GM20000 (cell line): ENCODE results near the gene TTC12.

Source experiments
- DNase-seq: peaks from one replicate; pipeline ENCODE4 v3.0.0; 2012; ENCODE audit warnings: low spot score
- CTCF ChIP-seq: IDR thresholded peaks from 2 replicates; pipeline ENCODE4 v1.5.1; 2012; ENCODE audit warnings: mild to moderate bottlenecking, control low read depth; ENCODE audit errors: extremely low read depth, missing control alignments

Gene TTC12

GRCh38 chr11:113375402-113375801, 61.0 kb downstream of the TTC12 start:
- TF ChIP-seq CTCF: no peak
- DNase-seq: no peak

DNA sequence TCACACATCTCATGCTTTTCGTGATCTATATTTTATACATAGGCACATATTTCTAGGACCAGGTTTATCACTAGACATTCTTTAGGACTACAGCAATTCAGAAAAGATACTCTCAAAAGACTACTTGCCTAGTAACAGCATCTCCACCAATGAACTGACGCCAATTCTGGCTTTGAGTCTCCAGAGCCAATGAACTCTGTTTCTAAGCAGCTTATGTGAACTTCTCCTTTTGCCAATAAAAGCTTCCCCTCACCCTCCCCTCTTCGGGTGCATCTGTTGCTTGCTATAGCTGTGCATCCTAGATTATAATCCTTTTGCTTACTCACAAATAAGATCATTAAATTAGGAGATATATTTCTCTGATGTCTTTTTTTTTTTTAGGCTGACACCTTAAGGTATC, 61.8 kb downstream of the TTC12 start:
- DNase-seq: peak; percentile 45

GRCh38 chr11:113377681-113378412, 63.5 kb downstream of the TTC12 start:
- no peak for DNase-seq
- no peak for TF ChIP-seq CTCF

More for the DNA sequence above, 61.8 kb downstream of the TTC12 start:
- no peak for TF ChIP-seq CTCF

DNA sequence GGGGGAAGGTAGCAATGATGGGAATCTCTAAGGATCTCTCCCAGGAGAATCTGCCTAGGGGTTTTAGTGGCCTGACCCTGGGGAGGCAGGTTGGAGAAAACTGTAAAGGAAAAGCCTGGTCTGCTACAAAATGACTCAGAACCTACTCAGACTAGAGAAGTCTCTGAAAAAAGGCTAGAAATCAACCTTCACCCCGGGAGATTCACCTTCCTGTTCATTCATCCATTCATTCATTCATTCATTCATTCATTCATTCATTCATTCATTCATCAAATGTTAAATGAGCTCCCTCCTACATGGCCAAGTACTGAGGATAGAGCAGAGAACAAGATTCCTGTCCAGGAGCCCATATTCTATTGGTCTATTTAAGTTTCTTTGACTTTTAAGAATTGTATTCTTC, 64.3 kb downstream of the TTC12 start:
- DNase-seq: no peak
- no peak for TF ChIP-seq CTCF

DNA sequence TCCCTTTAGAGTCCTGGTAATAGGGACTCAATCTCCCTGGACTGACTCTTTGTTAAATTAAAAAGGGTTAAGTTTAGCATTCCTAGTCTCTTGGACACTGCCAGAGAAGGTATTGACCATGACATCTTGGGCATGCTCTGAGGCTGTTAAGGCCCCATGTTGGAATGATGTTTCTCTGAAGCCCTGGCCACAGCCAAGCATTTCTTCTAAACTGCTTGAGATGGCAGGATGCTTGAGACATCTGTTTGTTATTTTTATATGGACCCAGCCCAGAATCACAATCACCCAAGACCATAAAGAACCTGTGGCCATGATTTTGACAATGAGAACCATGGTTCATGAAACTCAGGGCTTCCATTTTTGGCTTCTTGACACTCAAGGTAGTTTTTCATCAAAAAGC, 67.7 kb downstream of the TTC12 start:
- DNase-seq: no peak
- TF ChIP-seq CTCF: no peak

DNA sequence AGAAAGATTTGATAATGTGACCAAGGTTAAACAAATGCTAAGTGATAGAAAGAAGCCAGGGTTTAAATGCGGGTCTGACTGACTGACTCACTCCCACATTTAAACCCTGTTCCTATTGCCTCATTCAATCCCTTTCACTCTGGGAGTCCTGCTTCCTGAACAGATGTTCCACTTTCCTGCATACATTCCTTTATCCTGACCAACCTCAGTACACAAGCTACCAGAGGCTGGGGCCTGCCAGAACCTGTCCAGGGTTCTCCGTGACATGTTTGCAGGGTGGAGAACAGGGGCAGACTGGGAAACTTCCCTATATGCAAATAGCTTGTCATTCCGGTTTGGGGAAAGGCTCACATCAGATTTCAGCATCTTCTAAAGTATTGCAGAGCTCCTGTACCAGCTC, 70.2 kb downstream of the TTC12 start:
- DNase-seq: no peak
- TF ChIP-seq CTCF: no peak

GRCh38 chr11:113385749-113386148, 71.4 kb downstream of the TTC12 start:
- no peak for DNase-seq
- TF ChIP-seq CTCF: no peak
